G401 (cell line): ENCODE measurements around the gene LAMA2. TPM values are rescaled to one million over a fixed set of nuclear protein-coding genes. Genes with fewer than 3 reads are reported as not detected.

ENCODE experiments used
- DNase-seq: peaks from one replicate; pipeline ENCODE4 v3.0.0-alpha.2; 2015; ENCODE audit warnings: low spot score
- in situ Hi-C: cut with HindIII; loops from 2 replicates; pipeline ENCODE4 v1.10.0; 2016; ENCODE audit warnings: low sequenced_read_pairs, mixed read lengths
- total RNA-seq: library from RNA; depleted of rRNA; stranded (reverse); fragments of >200 nt; shearing (Covaris generic); gene quantifications from 2 replicates; pipeline ENCODE4 v1.2.3, GENCODE V29; 2014

LAMA2 gene
- total RNA-seq, 1 experiment from 2014 or later = not detected

DNA sequence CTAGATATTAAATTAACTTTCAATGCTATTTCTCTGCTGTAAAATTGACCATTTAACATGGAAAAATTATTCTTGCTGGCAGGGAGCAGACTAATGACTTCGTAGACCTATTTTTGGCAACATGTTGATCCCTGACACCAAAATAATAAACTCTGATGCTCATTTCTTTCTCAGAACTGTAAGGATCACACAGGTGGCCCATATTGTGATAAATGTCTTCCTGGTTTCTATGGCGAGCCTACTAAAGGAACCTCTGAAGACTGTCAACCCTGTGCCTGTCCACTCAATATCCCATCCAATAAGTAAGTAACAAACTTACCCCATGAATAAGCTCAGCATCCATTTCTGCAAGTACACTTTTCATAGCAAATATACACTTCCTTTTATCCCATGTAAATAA lies 387.5 kb downstream of the LAMA2 start:
- in situ Hi-C loops = no loop called here
- DNase-seq = no peak

DNA sequence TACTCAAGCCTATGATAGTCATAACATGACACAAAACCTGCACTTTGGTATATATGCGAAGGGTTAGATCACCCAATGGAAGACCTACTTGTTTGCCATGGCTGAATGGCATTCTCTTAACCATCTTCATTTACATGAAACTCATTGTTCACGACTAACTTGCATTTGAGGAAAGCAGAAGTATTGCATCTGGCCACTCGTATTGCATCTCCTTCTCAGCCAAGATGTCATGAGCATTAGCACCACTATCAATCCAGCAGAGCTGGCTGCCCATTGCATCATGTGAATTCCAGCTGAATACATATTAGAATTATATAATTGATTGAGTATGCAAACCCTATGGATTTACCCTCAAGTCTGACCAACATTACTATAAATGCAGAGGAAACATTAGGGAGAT lies 390.2 kb downstream of the LAMA2 start:
- in situ Hi-C loops = no loop called here
- DNase-seq = no peak

DNA sequence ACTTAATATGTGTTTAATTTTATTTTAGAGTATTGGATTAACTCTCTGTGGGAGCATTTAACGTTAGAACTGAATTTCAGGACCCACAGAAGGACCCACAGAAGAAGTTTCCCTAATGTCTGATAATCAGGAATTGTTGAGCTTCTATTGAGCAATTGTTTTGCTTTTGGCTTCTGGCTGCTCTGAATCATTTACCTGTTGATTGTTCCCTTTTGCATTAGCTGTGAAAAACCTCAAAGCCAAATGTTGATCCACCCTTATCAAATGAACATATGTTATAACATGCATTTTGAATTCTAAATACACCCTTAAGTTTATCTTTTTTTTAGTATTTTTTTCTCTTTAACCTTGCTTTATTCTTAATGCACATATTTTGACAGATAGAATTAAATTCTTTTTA lies 393.5 kb downstream of the LAMA2 start:
- in situ Hi-C loops = no loop called here

DNA sequence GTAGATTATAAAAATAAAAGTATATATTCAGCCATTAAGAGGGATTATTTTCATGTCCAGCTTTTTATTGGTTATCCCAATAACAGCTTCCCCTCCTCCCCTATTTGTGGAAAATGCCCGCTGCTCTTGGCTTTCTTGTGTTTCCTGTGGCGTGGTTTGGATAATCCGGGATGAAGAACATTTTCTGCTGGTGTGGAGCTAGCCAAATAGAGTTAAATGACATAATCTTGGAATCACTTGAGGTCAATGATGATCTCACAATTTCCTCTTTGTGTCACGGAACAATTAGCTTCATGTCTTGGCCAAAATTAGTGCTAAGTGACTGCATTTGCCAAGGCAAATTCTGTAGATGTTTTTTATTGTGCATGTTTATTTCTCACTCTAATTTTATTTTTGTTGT lies 394.0 kb downstream of the LAMA2 start:
- in situ Hi-C loops = no loop called here
- peak; percentile 18 for DNase-seq

More for the DNA sequence above, 393.5 kb downstream of the LAMA2 start:
- DNase-seq = no peak

DNA sequence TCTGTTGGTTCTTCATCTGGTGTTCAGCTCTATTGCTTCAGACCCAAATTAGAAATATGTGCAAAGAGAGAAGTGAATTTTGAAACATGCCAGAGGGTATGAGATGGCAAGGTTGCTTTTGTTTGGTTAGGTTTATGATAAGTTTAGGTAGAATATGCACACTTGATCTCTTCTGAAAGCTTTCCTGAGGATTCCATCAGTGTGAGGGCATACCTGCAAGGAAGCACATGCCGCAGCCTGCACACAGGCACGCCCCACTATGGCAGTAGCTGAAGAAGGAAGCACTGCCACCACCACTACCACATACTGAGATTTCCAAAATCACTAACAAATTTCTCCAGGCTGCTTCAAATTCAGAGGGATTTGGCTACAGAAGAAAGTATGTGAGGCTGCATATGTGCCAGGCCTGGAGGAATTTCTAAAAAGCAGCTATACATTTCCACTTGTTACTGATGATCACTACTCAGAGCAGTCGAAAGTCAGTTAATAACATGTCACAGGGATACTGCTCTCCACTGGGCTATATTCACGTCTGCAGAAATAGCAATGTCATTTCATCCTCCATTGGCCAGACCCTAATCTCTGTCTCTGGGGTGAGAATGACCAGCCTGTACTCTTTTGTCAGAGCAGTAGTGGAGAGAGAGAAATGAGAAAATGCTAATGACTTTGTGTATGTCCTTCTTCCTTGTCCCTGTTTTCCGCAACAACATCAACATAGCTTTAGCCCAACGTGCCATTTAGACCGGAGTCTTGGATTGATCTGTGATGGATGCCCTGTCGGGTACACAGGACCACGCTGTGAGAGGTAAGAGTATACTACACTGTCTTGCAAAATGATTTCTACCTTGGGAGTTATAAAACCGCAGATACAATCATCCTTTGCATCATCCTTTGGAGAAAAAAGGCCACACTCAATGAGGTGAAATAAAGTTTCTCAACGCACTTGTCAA lies 396.7 kb downstream of the LAMA2 start:
- no peak for DNase-seq
- in situ Hi-C loops = no loop called here

DNA sequence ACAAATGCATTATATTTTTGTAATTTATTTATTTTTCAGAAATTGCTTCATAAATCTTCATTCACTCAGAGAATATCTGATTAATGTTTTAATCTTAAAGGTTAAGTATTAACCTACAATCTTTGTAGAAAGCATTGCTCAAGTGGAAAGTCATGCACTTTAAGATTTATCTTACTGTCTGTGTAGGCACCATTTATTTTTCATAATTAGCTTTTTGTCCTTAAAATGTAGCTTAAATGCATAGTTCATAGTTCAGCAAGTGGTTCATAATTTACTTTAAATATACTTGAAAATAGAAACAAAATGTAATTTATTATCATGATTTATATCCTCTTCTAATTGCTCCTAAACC lies 397.3 kb downstream of the LAMA2 start:
- in situ Hi-C loops = no loop called here
- no peak for DNase-seq

DNA sequence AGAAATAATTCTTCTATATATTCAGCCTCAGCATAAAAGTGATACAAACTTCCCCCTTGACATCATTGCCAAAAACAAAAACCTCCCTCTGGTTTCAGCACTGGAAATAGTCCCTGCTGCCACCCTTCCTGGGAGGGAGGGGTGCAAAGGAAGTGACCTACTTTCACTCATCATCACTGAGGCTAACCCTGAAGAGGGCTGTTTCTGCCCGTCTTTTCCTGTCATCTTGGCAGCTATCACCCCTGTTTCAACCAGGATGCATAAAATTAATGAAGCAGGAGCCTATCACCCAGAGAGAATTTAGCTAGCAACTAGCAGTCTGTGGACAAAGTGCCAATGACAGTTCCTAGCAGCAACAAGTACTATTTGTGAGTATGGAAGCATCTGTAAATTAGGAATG lies 397.8 kb downstream of the LAMA2 start:
- in situ Hi-C loops = no loop called here
- peak; percentile 85 for DNase-seq

DNA sequence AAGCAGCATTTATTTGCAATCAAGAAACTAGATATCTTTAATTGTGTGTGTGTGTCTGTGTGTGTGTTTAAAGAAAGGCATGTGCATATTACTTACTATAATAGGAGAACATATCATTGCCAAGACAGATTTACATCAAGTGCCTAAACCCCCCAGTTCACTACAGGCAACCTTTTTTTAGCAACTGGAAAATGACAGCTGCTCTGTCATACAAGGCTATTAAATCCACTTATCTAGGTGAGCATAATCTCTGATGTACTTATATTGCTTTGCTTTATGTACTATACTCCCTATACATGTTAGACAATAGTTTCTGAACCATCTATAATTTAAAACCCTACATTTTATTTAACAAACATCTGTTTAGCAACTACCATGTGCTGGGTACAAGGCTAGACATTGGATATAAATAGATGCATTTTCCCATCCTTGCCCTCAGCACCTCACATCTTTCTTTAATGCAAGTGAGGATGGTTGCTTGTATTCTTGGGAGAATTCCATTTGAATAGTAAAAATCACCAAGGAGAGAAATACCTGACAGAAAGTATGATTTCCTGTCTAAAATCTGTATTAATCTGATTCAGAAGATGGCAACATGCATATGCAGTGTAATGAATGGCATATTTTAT lies 398.3 kb downstream of the LAMA2 start:
- in situ Hi-C loops = no loop called here
- peak; percentile 8 for DNase-seq

DNA sequence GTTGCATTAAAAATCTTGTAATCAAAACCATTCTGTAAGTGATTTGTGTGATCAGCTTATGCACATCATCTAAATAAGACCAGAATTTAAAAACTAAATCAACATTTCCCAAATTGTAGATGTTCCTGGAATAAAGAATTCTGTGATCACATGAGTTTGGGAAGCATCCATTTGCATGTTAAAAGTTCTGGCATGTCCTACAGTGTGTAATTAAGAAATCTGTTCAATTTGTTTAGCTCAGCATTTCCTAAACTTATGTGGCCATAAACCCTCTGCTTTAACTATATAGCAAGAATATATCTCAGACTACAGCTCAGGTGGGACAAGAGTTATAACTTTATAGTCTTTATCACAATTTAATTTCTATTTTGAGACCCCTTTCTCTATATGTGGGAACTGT lies 399.1 kb downstream of the LAMA2 start:
- DNase-seq = no peak
- in situ Hi-C loops = no loop called here

DNA sequence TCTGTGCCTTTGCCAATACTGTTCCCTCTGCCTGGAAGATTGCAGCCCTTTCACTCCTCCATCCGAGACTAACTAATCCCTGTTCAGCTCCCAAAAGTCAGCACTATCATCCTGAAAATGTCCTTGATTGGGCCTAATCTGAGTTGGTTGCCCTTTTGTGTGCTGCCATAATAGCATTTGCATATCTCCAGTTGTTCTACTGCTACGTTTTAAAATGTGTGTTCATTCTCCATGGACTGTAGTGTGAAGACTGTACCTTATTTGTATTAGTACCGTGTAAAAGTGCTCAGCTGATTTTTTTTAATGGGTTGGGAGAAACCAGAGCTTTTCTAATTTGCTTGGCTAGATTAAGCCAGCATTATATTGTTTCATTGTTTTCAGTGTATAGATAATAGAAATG lies 401.3 kb downstream of the LAMA2 start:
- in situ Hi-C loops = no loop called here
- no peak for DNase-seq

DNA sequence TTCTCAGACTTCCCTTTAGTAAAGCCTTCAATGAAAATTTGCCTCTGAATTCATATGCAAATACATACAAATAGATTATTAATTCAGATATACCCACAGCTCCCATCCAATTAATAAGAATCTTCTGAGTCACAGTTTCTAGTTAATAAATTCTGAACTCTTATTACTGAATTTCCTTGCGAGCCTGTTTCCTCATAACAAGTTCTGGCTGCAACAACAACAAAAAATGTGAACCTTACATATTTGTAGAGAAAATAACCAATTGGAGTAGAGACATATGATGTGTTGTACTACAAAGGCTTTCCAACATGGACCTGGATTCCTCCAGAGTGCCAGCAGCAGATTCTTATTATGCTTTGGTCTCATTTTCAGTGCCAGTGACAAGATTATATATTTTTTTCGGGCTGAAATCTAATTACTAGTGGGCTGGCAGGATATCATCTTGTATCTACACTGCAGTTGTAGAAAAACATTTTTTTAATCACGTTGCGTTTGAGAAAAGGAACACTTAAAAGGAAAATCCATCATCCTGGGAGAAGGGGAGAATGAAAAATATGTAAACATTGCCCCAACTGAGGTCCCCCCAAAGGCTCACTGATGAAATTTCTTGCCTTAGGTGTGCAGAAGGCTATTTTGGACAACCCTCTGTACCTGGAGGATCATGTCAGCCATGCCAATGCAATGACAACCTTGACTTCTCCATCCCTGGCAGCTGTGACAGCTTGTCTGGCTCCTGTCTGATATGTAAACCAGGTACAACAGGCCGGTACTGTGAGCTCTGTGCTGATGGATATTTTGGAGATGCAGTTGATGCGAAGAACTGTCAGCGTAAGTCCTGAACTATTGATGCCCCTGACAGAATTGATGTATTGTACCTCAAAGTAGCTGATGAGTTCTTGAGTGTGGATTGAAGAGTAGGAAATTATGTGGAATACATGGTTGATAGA lies 404.6 kb downstream of the LAMA2 start:
- DNase-seq = no peak

DNA sequence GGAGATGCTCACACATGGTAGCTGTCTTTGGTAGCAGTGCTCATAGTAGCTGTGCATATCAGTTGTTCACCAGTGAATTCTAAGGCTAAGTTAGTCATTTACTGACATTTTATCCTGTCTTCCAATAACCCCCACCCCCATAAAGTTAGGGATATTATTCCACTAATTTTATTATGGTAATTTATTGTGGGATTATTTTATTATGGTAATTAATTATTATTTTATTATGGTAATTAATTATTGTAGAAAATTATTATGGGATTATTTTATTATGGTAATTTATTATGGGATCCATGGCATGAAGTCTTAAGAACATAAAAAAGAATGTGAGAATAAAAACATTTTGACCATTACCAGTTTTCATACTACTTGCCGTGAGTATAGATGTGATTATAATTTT lies 406.5 kb downstream of the LAMA2 start:
- in situ Hi-C loops = no loop called here
- DNase-seq = no peak

More for the DNA sequence above, 404.6 kb downstream of the LAMA2 start:
- in situ Hi-C loops = no loop called here

DNA sequence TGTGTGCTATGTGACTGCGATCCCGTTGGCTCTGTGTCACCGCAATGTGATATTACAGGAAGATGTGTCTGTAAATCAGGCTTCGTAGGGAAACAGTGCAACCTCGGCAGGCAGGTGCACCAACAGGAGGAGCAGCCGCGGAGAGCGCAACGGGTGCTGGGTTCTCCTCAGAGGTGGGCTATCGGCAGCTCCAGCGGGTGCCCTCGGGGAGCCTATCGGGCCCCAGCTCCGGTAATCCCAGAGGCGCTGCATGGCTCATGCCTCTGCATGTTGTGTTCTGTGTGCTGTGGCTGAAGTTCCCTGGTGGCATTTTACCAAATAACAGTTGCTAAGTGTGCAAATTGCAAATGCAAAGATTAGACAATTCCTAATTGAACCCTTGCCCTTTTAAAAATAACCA lies 409.9 kb downstream of the LAMA2 start:
- in situ Hi-C loops = no loop called here

DNA sequence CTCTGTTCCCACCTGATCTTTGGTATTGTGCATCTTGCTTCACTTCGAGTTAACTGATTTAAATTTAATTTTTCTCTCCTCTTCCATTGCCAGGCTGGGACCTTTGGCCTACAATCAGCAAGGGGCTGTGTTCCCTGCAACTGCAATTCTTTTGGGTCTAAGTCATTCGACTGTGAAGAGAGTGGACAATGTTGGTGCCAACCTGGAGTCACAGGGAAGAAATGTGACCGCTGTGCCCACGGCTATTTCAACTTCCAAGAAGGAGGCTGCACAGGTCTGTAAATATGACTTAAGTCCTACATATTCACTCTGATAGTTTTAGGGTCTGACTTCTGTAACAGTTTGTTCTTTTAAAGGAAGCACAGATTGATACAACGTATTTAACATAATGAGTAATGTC lies 414.7 kb downstream of the LAMA2 start:
- in situ Hi-C loops = no loop called here
- no peak for DNase-seq

More for the DNA sequence above, 409.9 kb downstream of the LAMA2 start:
- DNase-seq = no peak

DNA sequence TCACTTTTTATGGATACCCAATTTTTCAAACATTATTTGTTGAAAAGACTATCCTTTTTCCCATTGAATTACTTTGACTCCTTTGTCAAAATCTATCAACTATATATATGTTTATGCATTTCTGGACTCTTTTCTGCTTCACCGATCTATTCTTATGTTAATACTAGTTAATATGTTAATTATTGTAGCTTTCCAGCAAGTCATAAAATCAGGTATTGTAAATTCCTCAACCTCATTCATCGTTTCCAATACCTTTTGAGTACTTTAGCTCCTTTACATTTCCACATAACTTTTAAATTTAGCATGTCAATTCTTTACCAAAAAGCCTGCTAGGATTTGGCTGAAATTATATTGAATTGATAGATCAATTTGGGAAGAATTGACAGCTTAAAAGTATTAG lies 419.7 kb downstream of the LAMA2 start:
- DNase-seq = no peak
- in situ Hi-C loops = no loop called here

DNA sequence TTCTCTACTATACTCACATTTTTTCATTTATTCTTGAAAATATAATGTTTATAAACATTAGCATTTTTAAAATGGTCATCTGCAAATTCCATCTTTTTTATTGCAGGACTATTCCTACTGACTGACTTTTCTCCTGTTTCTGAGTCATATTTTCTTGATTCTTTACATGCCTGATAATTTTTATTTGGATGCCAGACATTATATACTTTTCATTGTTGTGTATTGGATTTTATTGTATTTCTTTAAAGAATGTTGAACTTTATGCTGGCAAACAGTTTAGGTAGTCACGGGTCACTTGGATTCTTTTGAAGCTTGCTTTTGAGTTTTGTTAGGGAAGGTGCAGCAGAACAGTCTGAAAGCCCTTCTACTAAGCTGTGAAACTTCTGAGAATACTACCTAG lies 423.9 kb downstream of the LAMA2 start:
- no peak for DNase-seq
- in situ Hi-C loops = no loop called here

DNA sequence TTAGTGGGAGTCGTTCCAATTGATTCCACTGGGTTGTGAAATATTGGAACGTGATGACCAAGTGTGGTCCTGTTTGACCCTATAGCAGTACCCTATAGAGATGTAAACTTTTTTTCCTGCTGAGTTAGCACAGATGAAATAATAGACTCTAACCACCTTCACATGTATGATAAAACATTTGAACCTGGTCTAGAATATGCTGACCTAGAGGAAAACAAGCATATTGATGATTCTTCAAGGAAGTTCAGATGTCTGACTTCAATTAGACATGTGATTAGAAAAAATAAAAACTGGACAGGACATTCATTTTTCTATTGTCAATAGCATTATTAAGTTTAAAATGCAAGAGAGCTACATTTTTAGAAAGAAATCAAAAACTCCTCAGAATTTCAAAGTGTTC lies 424.9 kb downstream of the LAMA2 start:
- no peak for DNase-seq
- in situ Hi-C loops = no loop called here

DNA sequence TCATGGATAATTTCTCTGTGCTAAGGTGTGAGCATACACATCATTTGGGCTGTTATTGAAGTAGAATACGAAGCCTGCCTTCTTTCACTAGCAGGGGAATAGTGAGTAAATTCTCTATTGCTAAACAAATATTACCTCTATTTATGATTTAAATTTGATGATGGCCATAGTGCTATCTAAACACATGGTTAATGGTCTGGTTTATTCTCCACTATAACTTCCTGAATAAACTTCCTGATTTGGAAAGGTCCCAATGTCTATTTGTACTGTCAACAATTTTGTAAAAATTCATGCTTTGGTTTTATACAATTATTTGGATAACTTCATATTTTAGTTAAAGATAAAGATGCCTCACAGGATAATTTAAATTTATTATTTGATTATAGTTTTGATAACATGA lies 426.2 kb downstream of the LAMA2 start:
- DNase-seq = no peak
- in situ Hi-C loops = no loop called here

DNA sequence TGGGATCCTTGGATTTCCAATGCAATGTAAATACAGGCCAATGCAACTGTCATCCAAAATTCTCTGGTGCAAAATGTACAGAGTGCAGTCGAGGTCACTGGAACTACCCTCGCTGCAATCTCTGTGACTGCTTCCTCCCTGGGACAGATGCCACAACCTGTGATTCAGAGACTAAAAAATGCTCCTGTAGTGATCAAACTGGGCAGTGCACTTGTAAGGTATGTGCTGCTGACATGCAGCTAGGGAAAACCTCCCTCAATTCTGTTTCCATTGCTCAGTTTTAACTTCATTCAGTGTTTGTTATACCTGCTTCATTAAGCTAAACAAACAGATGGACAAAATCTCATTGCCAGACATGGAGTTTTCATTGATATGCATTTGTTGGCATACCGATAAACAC lies 429.9 kb downstream of the LAMA2 start:
- peak; percentile 37 for DNase-seq
- in situ Hi-C loops = no loop called here

DNA sequence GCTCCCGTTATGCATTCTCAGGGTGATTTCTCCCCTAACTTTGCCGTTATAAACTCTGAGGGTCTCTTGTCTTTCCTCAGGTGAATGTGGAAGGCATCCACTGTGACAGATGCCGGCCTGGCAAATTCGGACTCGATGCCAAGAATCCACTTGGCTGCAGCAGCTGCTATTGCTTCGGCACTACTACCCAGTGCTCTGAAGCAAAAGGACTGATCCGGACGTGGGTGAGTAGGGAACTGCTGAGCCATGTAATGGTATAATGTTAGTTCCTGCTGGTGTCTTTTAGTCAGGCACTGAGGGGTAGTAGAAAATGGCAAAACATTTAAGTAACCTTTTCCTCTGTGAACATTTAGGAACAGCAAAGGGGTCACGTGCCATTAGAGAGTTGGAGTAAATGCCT lies 431.6 kb downstream of the LAMA2 start:
- peak; percentile 64 for DNase-seq
- in situ Hi-C loops = no loop called here
